Measurements from ENCODE around the gene PRDM5.
"Not testable (repeated sequence)": the region's sequence is repeated elsewhere in the genome, so short reads cannot be mapped to it uniquely, and the experiment has no call there.

PRDM5 gene

DNA sequence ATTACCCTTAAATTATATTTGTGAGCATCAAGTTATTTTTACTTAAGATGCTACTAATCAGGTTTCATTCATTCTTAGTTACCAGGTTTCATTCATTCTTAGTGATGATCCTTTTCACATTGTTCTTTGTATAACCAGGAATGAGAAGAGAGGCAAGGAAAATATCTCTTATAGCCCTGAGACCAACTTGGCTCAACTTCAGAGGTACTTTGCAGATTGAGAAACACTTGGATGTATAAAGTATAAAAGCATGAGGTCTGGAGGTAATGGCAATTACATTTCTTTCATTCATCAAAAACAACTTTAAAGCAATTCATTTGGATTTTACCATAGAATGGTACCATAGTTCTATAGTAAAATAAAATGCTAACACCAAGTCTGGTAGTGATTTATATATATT lies 231.0 kb downstream of the PRDM5 start:
- DNase-seq = no peak

GRCh38 chr4:120691106-120691505 lies 231.4 kb downstream of the PRDM5 start:
- no peak for DNase-seq

DNA sequence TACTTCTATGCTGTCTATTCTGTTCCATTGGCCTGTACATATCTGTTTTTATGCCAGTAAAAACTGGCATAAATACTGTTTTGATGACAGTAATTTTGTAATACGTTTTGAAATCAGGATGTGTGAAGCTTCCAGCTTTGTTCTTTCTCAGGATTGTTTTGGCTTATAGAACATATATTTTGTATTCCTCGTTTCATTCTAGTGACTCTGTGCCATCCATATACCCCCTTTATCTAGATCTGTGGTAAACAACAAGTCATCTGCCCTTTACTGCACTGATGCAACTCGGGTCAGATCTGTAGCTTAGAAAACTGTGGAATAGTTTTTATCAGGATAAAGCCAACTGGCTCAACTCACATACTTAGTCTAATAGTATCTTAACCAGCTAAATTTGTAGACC lies 233.7 kb downstream of the PRDM5 start:
- no peak for DNase-seq

GRCh38 chr4:120685756-120686278 lies 236.7 kb downstream of the PRDM5 start:
- no peak for DNase-seq

- DNase-seq = no peak
Measured at GRCh38 chr4:120683897-120684540, 238.5 kb downstream of the PRDM5 start.

DNA sequence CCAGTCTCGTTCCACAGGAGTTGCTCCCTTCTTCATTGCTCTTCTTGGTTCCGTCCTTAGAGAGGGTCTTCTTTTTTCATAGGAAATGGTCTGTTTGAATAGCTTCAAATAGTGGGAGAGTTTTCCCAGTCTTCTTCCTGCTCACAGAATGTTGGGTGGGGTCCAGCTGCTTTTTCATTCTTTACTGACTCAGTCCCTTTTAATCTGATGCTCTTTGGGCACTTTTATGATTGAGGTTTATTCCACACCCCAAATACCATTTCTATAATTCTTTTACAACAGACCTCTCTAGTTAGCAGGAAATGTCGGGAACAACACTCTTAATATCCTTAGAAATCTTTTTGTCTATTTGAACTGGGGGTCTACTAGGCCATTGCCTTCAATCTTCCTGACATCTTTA lies 239.5 kb downstream of the PRDM5 start:
- no peak for DNase-seq

GRCh38 chr4:120680647-120681228 lies 241.8 kb downstream of the PRDM5 start:
- DNase-seq = no peak

- no peak for DNase-seq
Measured at GRCh38 chr4:120673696-120674095, 248.8 kb downstream of the PRDM5 start.

GRCh38 chr4:120672558-120673147 lies 249.9 kb downstream of the PRDM5 start:
- no peak for DNase-seq

DNA sequence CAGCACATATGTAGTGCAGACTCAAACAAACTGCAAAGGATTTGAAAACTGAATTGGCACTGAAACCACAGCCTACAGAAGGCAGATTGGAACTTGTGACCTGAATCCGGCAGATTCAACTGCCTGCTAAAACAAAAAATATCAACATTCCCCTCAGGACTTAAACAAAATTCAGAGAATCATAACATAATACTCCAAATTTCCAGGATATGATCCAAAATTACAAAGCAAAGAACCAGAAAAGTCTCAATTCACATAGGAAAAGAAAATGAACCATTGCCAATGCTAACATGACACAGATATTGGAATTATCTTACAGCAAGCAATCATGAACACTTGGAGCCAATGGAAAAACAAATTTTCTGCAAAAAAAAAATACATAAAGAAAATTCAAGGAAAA lies 250.4 kb downstream of the PRDM5 start:
- DNase-seq = no peak

DNA sequence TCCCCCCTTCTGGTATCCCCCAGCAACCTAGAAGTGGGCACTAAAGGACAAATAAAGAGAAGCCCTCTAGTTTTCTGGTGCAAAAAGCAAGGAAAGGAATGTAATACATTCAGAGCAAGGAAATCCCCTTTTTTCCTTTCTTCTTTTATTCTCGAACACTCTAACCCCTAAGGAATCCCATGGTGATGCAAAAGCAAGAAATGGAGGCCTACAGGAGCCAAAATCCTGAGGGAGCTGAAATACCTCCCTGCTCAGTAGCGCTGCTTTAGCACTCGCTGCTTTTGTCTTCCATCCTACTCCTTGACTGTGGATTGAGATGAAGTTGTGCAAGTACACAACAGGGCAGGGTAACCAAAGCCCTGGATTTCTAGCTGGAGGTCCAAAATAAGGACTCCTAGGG lies 251.0 kb downstream of the PRDM5 start:
- DNase-seq = no peak

DNA sequence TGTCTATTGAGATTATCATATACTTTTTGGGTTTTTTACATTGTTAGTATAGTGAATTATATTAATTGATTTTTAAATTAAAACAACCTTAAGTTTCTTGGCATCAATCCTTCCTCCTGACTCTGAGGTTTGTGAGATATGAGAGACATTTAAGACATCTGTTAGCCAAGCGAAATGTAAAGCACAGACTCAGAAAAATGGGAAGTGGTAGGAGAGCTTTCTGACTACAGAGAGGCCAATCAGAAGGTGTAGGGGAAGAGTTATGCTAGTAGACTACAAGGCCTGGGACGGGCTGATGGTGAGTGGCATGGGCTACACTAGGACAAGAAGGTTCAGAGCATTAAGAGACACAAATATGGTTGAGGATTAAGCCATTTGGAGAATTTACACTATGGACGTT lies 255.4 kb downstream of the PRDM5 start:
- DNase-seq = no peak

DNA sequence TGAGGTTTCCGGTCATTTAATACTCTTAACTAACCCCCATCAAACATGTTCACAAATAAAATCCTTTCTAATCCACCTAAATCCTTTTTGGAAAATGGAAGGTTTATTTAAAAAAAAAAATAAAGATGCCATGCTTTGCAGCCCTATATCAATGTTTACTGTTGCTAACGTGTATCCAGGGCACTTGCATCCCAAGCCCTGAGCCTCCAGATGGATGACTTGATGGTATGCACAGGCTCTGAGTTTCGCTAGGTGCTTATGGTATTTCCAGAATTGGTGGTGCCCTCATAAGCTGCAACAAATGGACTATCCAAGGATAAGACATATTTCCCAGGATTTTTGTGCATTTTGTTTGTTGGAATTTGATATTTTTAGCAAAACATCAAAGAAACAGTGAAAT lies 257.7 kb downstream of the PRDM5 start:
- DNase-seq = no peak

- no peak for DNase-seq
Measured at GRCh38 chr4:120659616-120660170, 262.8 kb downstream of the PRDM5 start.

GRCh38 chr4:120658772-120659171 lies 263.8 kb downstream of the PRDM5 start:
- no peak for DNase-seq

DNA sequence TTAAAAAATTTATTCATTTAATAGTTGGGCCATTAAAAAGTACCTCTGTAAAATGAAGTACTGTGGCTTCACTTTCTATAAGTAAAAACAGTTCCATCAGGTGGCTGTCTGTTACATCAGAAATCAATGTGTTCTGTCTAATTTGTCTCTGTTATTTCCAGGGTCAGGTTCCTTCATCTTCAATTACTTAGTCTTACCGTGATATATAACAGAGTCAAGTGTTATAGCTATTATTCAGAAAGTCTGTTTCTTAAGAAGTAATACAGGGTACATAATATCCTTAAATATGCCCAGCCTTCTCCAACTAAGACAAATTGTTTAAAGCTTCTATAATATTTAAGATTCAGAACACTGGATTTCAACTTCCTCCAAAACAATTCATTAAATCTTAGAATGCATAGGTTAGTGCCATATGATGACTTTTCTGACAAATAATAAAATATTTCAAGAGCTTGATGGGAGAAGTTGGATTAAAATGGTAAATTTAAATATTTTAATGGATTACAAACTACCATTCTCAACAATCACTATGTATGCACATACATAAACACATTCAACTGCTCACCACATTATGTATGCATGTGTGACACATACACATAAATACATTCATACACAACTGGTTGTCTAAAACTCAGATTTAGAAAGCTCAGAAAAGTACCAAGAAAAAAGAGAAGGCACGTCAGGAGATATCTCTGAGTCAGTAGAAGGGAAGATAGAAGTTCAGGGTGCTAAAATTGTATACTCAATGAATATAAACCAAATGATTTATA lies 268.5 kb downstream of the PRDM5 start:
- no peak for DNase-seq

DNA sequence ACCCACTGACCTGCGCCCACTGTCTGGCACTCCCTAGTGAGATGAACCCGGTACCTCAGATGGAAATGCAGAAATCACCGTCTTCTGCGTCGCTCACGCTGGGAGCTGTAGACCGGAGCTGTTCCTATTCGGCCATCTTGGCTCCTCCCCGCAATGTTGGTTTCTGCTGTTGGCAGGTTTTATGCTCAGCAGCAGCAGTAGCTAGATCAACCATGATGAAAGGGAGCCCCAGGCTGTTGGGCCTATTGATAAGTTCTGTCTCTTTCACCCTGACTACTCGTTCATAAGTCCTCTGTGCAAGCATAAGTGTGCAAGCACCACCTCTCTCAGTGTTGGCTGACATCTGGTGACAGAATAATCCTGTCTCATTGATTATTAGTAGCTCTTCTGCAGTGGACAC lies 274.2 kb downstream of the PRDM5 start:
- not testable (repeated sequence) for DNase-seq
